ENCODE measurements around the gene SNAPC5. TPM values are rescaled to one million over a fixed set of nuclear protein-coding genes. Genes with fewer than 3 reads are reported as not detected.

SNAPC5 gene, protein sequence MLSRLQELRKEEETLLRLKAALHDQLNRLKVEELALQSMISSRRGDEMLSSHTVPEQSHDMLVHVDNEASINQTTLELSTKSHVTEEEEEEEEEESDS
- polyA plus RNA-seq (2012; ENCODE audit: insufficient read depth, insufficient read length, low read depth) = 41.6 TPM

DNA sequence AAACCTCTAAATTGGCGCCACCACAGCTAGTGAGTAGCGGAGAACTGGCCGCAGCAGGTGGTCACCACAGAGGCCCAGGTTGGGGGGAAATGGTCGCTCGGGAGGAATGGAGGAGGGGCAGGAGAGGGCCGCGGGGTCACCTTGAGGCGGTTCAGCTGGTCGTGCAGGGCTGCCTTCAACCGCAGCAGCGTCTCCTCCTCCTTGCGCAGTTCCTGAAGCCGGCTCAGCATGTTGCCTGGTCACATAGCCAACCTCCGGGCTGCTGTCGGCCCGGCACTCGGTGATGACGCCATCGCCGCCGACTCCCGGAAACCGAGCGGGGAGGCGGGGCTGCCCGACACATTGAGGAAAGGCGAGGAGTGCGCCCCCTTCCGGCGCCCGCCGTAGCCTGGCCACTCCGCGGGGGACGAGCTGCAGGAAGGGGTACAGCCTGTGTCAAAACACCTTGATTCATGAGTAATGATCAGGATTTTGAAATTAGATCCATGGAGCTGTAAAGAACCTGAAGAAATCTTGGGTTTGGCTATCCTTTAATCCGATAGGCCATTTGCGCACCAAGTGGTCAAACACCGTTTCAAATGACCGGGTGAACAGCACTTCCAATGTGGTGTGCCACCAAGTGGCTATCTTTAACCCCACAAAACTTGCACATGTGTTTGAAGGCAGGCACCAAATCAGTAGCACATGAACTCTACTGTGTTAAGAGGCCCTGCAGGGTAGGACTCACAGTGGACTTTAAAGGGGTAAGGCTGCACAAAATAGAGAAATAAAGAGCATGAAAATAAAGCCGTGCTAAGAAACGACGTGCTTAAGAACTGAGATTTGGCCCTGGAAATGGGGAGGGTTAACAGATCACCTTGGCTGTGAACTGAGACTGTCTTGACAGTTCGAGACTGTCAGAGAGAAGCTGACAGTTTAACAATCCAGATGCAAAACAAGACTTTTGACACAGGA, at the start of gene SNAPC5:
SNAPC5 (minus strand) TSS at position 261 of the 954 bp plus-strand sequence; CDS start at position 230, 31 bp downstream.
- peak; percentile 90 for TF ChIP-seq CTCF (IDR thresholded peaks at IDR 0.05; ENCODE audit: low read depth, low read length)
- Histone ChIP-seq H3K36me3 (peaks cover 72% of the 10 kb centered on the region), H3K4me1 (no peaks in the 10 kb centered on the region), H3K27me3 (no peaks in the 10 kb centered on the region), H3K9me3 (no peaks in the 10 kb centered on the region), H3K4me3 (ENCODE audit: low read depth, low read length) (peak within 1 kb of the TSS; percentile 76)
- peak; percentile 98 for DNase-seq

- Histone ChIP-seq H3K27me3 (no peaks in the 10 kb centered on the region), H3K4me1 (no peaks in the 10 kb centered on the region), H3K9me3 (no peaks in the 10 kb centered on the region), H3K4me3 (ENCODE audit: low read depth, low read length) (no peak overlapping the region), H3K36me3 (peaks cover 9% of the 10 kb centered on the region; the same call in 1 of the 2 replicates)
- DNase-seq = no peak
- no peak for TF ChIP-seq CTCF (IDR thresholded peaks at IDR 0.05; ENCODE audit: low read depth, low read length)
Observed at GRCh38 chr15:66545255-66545654, 47.7 kb upstream of the SNAPC5 start.

- DNase-seq = no peak
- Histone ChIP-seq H3K4me1 (no peaks in the 10 kb centered on the region), H3K4me3 (ENCODE audit: low read depth, low read length) (no peak overlapping the region), H3K27me3 (no peaks in the 10 kb centered on the region), H3K36me3 (peaks cover 14% of the 10 kb centered on the region; the same call in 1 of the 2 replicates), H3K9me3 (no peaks in the 10 kb centered on the region)
- TF ChIP-seq CTCF (IDR thresholded peaks at IDR 0.05; ENCODE audit: low read depth, low read length) = no peak
Observed at GRCh38 chr15:66542896-66543295, 45.3 kb upstream of the SNAPC5 start.

GRCh38 chr15:66535056-66535455, 37.5 kb upstream of the SNAPC5 start:
- Histone ChIP-seq H3K27me3 (no peaks in the 10 kb centered on the region), H3K36me3 (peaks cover 13% of the 10 kb centered on the region), H3K4me3 (ENCODE audit: low read depth, low read length) (no peak overlapping the region), H3K4me1 (no peaks in the 10 kb centered on the region), H3K9me3 (no peaks in the 10 kb centered on the region)
- DNase-seq = no peak
- no peak for TF ChIP-seq CTCF (IDR thresholded peaks at IDR 0.05; ENCODE audit: low read depth, low read length)

DNA sequence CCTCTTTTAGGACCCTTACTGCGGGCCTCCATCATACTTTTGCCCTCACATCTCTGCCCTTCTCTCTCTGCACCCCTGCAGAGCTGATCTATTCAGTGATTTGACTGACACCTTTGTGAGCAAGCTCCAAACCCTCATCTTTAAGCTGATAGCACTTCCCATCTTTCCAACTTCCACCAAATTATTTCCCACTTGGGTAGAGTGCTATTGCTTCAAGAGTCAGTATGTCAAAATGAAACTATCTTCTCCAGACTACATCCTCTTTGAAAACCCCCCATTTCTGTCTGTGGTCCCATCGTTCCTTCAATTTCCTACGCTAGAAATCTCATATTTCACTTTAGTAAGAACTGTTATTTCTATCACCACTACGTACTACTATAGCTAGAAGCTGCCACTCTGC, 27.3 kb upstream of the SNAPC5 start:
- Histone ChIP-seq H3K4me3 (ENCODE audit: low read depth, low read length) (no peak overlapping the region), H3K27me3 (no peaks in the 10 kb centered on the region), H3K9me3 (no peaks in the 10 kb centered on the region), H3K4me1 (no peaks in the 10 kb centered on the region), H3K36me3 (peaks cover 45% of the 10 kb centered on the region)
- no peak for TF ChIP-seq CTCF (IDR thresholded peaks at IDR 0.05; ENCODE audit: low read depth, low read length)
- DNase-seq = no peak

- Histone ChIP-seq H3K27me3 (no peaks in the 10 kb centered on the region), H3K4me1 (no peaks in the 10 kb centered on the region), H3K9me3 (no peaks in the 10 kb centered on the region), H3K4me3 (ENCODE audit: low read depth, low read length) (no peak overlapping the region), H3K36me3 (peaks cover 39% of the 10 kb centered on the region)
- no peak for TF ChIP-seq CTCF (IDR thresholded peaks at IDR 0.05; ENCODE audit: low read depth, low read length)
- DNase-seq = no peak
Observed at GRCh38 chr15:66523926-66524325, 26.4 kb upstream of the SNAPC5 start.

Data from BE2C (cell line).